Fibroblast of peridontal ligament (primary cell): ENCODE data around the gene TNFAIP1.

Source experiments
- DNase-seq: peaks from one replicate; pipeline ENCODE4 v3.0.0-alpha.2; 2010; ENCODE audit errors: extremely low read depth

Gene TNFAIP1

DNA sequence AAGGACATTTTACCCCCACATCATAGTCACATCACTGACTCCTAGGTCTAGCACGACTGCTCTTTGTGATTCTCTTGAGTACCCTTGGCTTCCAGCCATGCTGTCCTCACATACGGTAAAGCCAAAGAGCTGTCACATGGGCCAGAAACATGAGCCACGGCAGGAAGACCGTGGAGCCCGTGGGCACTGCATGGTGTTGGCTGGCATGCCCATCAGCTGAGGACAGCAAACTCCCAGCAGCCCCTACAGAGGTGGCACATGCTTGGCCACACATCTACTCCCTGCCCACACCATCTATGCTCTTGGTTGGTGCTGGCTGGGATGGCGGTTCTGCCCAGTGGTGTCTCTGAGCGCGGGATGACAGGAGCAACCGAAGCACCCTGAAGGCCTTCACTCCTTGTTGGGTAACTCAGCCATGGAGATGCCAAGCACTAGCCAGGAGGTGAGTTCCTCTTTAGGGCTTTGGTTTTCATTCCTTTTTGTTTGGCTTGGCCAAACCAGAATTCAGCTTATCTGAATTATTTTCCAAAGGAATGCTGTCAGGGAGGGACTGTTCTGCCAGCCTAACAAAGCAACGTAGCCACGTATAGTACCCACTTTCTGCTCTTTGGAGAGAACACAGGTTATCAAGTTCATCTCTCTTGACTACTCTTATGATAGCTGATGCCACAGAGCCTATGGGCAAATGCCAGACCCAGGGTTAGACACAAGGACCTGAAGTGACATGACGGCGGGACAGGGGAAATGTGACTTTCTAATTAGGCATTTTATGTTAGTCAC, 10.0 kb downstream of the TNFAIP1 start:
- DNase-seq: no peak

DNA sequence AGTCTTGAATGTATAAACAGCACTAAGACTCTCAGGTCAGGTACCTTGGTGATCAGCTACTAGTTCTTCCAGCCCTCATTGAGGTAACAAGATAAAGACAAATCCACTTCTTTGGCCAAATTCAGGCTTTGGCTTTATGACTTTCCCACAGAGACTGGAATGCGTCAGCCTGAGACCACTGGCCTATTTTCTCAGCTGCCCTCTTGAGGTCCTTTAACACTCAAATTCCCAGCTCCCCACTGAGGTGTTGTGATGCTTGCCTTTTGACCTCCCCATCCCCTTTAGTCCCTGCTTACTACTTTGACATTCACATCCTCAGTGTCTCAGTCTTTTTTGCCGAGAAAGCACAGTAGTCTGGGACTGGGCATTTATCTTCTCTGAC, 10.6 kb downstream of the TNFAIP1 start:
- DNase-seq: no peak

DNA sequence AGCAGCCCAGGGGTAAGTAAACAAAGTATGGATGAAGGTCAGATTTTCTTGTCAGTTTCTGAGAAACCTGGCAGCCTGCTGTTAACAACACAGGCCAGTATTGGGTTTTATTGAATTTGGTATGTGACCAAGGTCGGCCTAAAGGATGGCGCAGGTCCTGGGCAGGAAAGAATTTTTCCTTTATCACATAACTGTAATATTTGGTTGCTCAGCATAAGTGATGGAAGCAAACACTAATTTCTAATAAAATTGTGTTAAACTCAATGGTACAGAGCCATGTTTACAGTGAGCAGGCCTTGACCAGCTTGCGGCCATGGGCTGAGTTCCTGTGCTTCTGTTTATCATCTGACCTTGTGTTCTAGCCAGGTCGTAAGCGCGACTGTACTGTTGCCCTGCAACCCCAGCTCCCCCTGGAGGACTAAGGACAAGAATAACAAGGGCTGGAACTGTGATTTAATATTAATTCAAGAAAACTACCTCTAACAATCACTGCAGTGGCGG, 11.2 kb downstream of the TNFAIP1 start:
- DNase-seq: no peak

GRCh38 chr17:28347261-28347891, 11.8 kb downstream of the TNFAIP1 start:
- peak; percentile 94 for DNase-seq

GRCh38 chr17:28348979-28349378, 13.4 kb downstream of the TNFAIP1 start:
- no peak for DNase-seq

DNA sequence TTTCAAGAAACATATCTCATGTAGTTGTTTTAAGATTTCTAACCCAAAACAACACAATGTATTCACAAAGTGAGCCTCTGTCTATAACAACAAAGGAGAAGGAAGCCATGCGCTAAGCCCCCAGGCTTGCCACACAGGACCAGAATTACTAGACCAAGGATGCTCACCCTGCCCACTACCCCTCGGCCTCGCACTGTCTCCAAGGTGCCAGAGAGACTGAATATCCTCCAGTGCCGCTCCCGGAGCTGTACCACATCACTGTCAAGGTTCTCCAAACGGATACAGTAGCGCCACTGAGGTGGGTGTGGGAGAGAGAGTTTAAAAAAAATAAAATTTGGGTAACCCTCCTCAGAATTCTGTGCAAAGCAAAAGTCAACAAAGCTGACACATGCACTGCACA, 14.7 kb downstream of the TNFAIP1 start:
- DNase-seq: no peak

GRCh38 chr17:28357061-28357900, 21.7 kb downstream of the TNFAIP1 start, which contains the start of gene POLDIP2:
Gene POLDIP2 (minus strand): TSS chr17:28357527. CDS start chr17:28357448, 79 bp downstream.
- DNase-seq: peak; percentile 91

- DNase-seq: peak; percentile 26
These were observed 22.3 kb downstream of the TNFAIP1 start for GRCh38 chr17:28357901-28358197.

- no peak for DNase-seq
These were observed 27.6 kb downstream of the TNFAIP1 start for GRCh38 chr17:28363186-28363585.

GRCh38 chr17:28363776-28364650, 28.5 kb downstream of the TNFAIP1 start:
- DNase-seq: no peak

DNA sequence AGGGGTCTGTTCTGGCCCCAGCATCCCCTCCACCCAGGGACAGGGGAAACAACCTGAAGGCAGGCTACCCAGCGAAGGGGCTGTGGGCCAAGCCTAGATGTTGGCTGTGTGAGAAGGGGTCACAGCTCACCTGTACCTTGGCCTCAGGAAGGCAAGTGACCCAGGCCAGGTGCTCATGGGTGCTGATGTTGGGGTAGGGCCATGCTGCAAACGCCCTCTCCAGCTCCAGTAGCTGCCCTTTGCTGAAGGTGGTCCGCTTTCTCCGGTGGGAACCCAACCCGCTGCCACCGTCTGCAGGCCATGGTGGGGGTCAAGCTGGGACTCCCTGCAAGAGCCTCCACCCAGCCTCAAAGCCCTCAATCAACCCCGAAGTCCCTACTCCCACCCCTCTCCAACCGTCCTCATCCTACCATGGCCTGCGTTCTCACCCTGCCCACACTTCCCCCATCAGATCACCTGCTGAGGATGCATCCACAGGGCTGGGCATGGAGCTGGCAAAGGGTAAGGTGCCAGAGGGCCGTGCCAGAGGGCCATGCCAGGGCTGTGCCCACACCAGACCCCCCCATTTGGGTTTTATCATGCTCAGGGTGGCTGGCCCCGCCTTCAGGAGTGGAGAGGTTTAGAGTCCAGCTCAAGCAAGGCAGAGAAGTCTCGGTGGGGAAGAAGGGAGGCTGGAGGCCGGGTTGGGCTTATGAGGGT, 29.3 kb downstream of the TNFAIP1 start, which contains the start of gene SEBOX:
SEBOX (minus strand) TSS at position 535 of the 699 bp plus-strand sequence; CDS start at position 487, 48 bp downstream.
- DNase-seq: no peak

DNA sequence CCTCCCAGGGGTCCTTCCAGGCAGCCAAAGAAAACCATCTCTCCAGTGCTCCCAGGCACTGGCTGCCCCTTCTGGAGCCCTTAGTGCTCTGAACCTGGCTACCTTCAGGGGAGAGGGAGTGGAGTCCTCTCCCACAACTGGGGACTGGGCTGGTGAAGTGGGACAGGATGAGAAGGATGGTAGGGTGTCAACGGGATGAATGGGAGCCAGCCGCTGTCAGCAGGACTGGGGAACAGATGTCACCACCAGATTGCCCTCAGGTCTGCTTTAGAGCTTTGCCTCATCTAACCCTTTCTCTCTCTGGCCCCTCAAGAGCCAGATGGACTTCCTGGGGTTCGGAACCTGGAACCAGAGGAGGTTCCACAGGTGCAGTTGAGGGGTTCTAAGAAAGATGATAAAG, 29.9 kb downstream of the TNFAIP1 start:
- no peak for DNase-seq

DNA sequence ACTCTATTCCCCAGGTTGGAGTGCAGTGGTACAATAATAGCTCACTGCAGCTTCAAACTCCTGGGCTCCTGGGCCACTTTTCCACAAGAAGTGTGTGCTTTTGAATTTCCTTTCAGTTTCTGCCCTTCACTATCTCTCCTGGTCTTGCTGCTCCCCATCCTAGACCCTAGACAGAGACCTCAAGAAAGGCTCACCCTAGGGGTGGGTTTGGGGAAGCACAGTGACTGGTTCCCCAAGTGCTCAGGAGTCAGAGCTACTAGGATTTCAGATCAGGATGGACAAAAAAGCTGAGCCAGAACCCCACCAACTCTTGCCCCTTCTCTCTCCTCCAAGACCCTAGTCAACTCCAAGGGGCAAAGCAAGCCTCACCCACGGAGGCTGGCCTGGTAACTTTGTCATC, 31.0 kb downstream of the TNFAIP1 start:
- DNase-seq: no peak

- DNase-seq: no peak
These were observed 32.2 kb downstream of the TNFAIP1 start for GRCh38 chr17:28367641-28368305.

- no peak for DNase-seq
These were observed 32.8 kb downstream of the TNFAIP1 start for GRCh38 chr17:28368306-28368831.

GRCh38 chr17:28368915-28369683, 33.5 kb downstream of the TNFAIP1 start:
- no peak for DNase-seq

DNA sequence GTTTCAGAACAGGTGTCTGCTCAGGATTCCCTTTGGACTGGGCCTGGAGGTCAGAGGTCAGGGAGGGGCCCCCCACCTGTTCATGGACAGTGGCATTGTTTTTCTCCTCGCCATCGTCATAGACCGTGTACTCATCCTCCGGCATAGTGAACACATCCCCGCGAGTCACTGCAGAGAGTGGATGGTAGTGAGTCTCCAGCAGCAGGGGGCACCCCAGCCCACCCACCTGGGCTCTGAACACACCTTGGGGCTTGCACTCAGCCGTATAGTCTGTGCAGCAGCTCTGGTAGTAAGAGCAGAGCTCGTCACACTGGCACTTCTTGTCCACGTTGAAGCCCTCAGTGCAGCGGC, 34.1 kb downstream of the TNFAIP1 start:
- DNase-seq: no peak

GRCh38 chr17:28370035-28370743, 34.6 kb downstream of the TNFAIP1 start, which contains the start of gene VTN:
Gene VTN (minus strand): TSS chr17:28370307. CDS start chr17:28370203, 104 bp downstream.
- DNase-seq: peak; percentile 23

- DNase-seq: no peak
These were observed 35.2 kb downstream of the TNFAIP1 start for GRCh38 chr17:28370744-28371103.
